Measurements from ENCODE around the gene TRO.

DNA sequence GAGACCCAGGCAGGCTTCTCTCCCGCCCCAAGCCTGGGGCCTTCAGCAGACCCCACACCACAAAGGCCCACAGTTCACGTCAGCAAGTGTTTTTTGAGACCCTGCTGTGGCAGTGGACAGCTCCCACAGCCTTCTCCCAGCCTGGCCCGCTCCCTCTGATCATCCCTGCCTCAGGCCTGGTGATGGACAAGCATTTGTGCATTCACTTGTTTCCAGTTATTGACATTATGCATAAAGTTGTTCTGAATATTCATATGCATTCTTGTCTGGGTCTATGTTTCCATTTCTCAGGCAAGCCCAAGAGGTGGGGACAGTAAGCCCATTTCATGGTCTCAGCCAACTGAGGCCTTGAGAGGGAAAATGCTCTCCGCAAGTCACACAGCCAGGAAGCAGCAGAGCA, 14.7 kb downstream of the TRO start:
- TF ChIP-seq, protein P1, sequence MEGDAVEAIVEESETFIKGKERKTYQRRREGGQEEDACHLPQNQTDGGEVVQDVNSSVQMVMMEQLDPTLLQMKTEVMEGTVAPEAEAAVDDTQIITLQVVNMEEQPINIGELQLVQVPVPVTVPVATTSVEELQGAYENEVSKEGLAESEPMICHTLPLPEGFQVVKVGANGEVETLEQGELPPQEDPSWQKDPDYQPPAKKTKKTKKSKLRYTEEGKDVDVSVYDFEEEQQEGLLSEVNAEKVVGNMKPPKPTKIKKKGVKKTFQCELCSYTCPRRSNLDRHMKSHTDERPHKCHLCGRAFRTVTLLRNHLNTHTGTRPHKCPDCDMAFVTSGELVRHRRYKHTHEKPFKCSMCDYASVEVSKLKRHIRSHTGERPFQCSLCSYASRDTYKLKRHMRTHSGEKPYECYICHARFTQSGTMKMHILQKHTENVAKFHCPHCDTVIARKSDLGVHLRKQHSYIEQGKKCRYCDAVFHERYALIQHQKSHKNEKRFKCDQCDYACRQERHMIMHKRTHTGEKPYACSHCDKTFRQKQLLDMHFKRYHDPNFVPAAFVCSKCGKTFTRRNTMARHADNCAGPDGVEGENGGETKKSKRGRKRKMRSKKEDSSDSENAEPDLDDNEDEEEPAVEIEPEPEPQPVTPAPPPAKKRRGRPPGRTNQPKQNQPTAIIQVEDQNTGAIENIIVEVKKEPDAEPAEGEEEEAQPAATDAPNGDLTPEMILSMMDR (conservative IDR thresholded peaks at IDR 0.05 in 1 of 2, IDR thresholded peaks at IDR 0.05 in 1 of 2; ENCODE audit: extremely low read depth in 1 of 2, insufficient read depth in 1 of 2, low read depth in 1 of 2, low read length in 2 of 2) = no peak
- no peak for TF ChIP-seq EZH2 (IDR thresholded peaks at IDR 0.05; ENCODE audit: borderline replicate concordance, low read length)
